Astrocyte (in vitro differentiated cells and primary cell): ENCODE measurements around the gene GNL2. TPM values are rescaled to one million over a fixed set of nuclear protein-coding genes. Genes with fewer than 3 reads are reported as not detected.
"Not testable (repeated sequence)": the region's sequence is repeated elsewhere in the genome, so short reads cannot be mapped to it uniquely, and the experiment has no call there.

Experiments
- DNase-seq: peaks from one replicate; pipeline ENCODE4 v3.0.0-alpha.2; 2010; ENCODE audit warnings: low read depth
- FAIRE-seq: peaks from 2 replicates; lab custom pipeline; 2011; peaks lifted over from hg19 to GRCh38; lab: Jason Lieb, UNC
- H2AFZ ChIP-seq: 2 replicates; pipeline ENCODE4 v1.6.0; 2012; ENCODE audit warnings: low read depth, low read length, inconsistent platforms
- H3K27ac ChIP-seq: 2 replicates; pipeline ENCODE4 v1.5.1; 2011; ENCODE audit warnings: low read depth, low read length, inconsistent platforms
- H3K27me3 ChIP-seq: 2 replicates; pipeline ENCODE4 v1.6.0; 2011; ENCODE audit warnings: low read length, inconsistent platforms; ENCODE audit not compliant: insufficient read depth
- H3K36me3 ChIP-seq: 2 replicates; pipeline ENCODE4 v1.5.1; 2011; ENCODE audit warnings: low read length, inconsistent platforms; ENCODE audit not compliant: insufficient read depth
- H3K4me1 ChIP-seq: 2 replicates; pipeline ENCODE4 v1.5.1; 2011; ENCODE audit warnings: low read length, inconsistent platforms; ENCODE audit not compliant: insufficient read depth
- H3K4me2 ChIP-seq: 2 replicates; pipeline ENCODE4 v1.6.0; 2012; ENCODE audit warnings: low read length, inconsistent platforms
- H3K4me3 ChIP-seq: 2 replicates; pipeline ENCODE4 v1.5.1; 2011; ENCODE audit warnings: low read depth, mild to moderate bottlenecking, low read length, inconsistent platforms; ENCODE audit not compliant: insufficient read depth
- H3K79me2 ChIP-seq: 2 replicates; pipeline ENCODE4 v1.6.0; 2012; ENCODE audit warnings: mild to moderate bottlenecking, low read length, inconsistent platforms; ENCODE audit not compliant: insufficient read depth
- H3K9ac ChIP-seq: 2 replicates; pipeline ENCODE4 v1.6.0; 2012; ENCODE audit warnings: mild to moderate bottlenecking, low read length, inconsistent platforms
- H3K9me3 ChIP-seq: 2 replicates; pipeline ENCODE4 v1.5.1; 2012; ENCODE audit warnings: low read depth, mild to moderate bottlenecking, low read length, inconsistent platforms; ENCODE audit not compliant: insufficient read depth
- H4K20me1 ChIP-seq: 2 replicates; pipeline ENCODE4 v1.6.0; 2012; ENCODE audit warnings: low read length, inconsistent platforms; ENCODE audit not compliant: insufficient read depth
- H3K27ac Mint-ChIP-seq: one replicate; pipeline ENCODE4 v1.8.0; 2021; ENCODE audit warnings: mild to moderate bottlenecking, mixed read lengths; ENCODE audit not compliant: unreplicated experiment
- H3K27me3 Mint-ChIP-seq: one replicate; pipeline ENCODE4 v1.8.0; 2021; ENCODE audit warnings: low read depth, mixed read lengths; ENCODE audit not compliant: unreplicated experiment
- H3K36me3 Mint-ChIP-seq: one replicate; pipeline ENCODE4 v1.8.0; 2021; ENCODE audit warnings: low read depth, mixed read lengths; ENCODE audit not compliant: unreplicated experiment
- H3K4me1 Mint-ChIP-seq: one replicate; pipeline ENCODE4 v1.8.0; 2021; ENCODE audit warnings: low read depth, mixed read lengths; ENCODE audit not compliant: unreplicated experiment
- H3K4me3 Mint-ChIP-seq: one replicate; pipeline ENCODE4 v1.8.0; 2021; ENCODE audit warnings: mild to moderate bottlenecking, moderate library complexity, mixed read lengths; ENCODE audit not compliant: unreplicated experiment
- H3K9me3 Mint-ChIP-seq: one replicate; pipeline ENCODE4 v1.8.0; 2021; ENCODE audit warnings: mild to moderate bottlenecking, mixed read lengths; ENCODE audit not compliant: unreplicated experiment
- EZH2 ChIP-seq: IDR thresholded peaks from 2 replicates; pipeline ENCODE4 v1.6.1; 2012; ENCODE audit warnings: mild to moderate bottlenecking, low read length, inconsistent platforms; ENCODE audit not compliant: insufficient read depth
- total RNA-seq: library from RNA; stranded (reverse); gene quantifications from 2 replicates; pipeline ENCODE4 v1.2.1, GENCODE V29; 2021
- TF ChIP-seq, protein P1 (sequence below): IDR thresholded peaks from 2 replicates; pipeline ENCODE4 v1.5.1; 2011; ENCODE audit warnings: low read depth, mild to moderate bottlenecking, inconsistent platforms, low read length, moderate library complexity; ENCODE audit not compliant: insufficient read depth

The GNL2 gene
- total RNA-seq, 1 donor from 2014 or later: 58.0 TPM

DNA sequence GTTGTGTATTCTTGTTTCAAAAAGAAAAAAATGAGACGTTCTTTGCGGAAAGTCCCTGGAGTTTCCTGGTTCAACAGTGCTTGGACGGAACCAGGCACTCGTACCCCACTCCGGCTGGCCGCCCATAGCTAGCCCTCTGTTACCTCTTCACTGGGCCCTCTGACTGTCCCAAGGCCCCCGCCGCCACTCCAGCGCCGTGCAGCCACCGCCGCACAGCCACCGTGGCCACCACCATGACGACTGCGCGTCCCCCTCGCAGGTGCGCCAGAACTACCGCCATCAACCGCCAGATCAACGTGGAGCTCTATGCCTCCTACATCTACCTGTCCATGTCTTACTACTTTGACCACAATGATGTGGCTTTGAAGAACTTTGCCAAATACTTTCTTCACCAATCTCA lies 51.2 kb downstream of the GNL2 start:
- peaks cover 7% of the 10 kb centered on the region for H4K20me1 ChIP-seq
- Mint-ChIP-seq H3K27me3 (no peaks in the 10 kb centered on the region), H3K36me3 (peaks cover 16% of the 10 kb centered on the region), H3K27ac (no peak overlapping the region), H3K4me1 (peaks cover 4% of the 10 kb centered on the region), H3K4me3 (no peak overlapping the region), H3K9me3 (no peaks in the 10 kb centered on the region)
- TF ChIP-seq EZH2: no peak
- TF ChIP-seq, protein P1, sequence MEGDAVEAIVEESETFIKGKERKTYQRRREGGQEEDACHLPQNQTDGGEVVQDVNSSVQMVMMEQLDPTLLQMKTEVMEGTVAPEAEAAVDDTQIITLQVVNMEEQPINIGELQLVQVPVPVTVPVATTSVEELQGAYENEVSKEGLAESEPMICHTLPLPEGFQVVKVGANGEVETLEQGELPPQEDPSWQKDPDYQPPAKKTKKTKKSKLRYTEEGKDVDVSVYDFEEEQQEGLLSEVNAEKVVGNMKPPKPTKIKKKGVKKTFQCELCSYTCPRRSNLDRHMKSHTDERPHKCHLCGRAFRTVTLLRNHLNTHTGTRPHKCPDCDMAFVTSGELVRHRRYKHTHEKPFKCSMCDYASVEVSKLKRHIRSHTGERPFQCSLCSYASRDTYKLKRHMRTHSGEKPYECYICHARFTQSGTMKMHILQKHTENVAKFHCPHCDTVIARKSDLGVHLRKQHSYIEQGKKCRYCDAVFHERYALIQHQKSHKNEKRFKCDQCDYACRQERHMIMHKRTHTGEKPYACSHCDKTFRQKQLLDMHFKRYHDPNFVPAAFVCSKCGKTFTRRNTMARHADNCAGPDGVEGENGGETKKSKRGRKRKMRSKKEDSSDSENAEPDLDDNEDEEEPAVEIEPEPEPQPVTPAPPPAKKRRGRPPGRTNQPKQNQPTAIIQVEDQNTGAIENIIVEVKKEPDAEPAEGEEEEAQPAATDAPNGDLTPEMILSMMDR: no peak
- no peak overlapping the region for H3K9ac ChIP-seq
- DNase-seq (no peak), FAIRE-seq (no peak)
- H3K4me2 ChIP-seq: no peak overlapping the region
- no peak overlapping the region for H2AFZ ChIP-seq
- H3K79me2 ChIP-seq: peaks cover 29% of the 10 kb centered on the region
- no peaks in the 10 kb centered on the region for H3K9me3 ChIP-seq
- no peak overlapping the region for H3K4me3 ChIP-seq
- no peaks in the 10 kb centered on the region for H3K27me3 ChIP-seq
- H3K36me3 ChIP-seq: peaks cover 26% of the 10 kb centered on the region
- no peaks in the 10 kb centered on the region for H3K4me1 ChIP-seq
- no peak overlapping the region for H3K27ac ChIP-seq

DNA sequence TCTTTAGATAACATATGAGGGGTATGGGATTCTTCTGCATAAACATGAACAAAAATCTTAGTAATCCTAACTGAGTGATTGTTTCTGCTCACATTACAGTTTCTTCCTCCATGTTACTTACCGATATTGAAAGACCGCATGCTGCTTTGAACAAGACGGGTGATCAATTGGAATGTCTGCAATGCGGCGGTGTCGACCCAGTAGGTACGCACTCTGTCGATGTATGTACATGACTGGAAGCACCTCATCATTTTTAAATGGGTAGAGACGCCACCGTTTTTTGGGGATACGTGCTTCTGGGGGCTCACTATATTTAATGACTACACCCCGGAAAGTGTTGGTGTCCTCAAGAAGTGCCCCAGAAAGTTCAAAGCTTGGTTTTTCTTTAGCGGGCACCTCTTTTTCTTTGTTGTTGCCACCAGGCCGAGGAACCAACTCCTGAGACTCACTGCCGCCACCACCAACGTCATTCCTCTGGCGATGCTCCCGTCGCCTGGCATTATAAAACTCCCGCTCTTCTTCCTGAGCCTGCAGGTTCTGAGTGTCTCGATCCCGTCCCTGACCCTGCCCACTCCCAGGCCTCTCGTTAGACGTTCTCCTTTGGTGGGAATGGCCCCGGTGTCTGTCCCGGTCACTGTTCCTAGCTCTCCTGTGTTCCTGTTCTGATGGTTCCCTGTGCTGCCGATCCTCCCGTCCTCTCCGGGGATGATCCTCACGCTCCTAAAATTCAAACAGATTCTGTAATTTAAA lies 55.5 kb downstream of the GNL2 start:
- Histone ChIP-seq H3K79me2 (peaks cover 20% of the 10 kb centered on the region), H2AFZ (no peak overlapping the region), H3K4me2 (no peak overlapping the region), H4K20me1 (peaks cover 19% of the 10 kb centered on the region), H3K4me3 (no peak overlapping the region), H3K36me3 (peaks cover 49% of the 10 kb centered on the region), H3K4me1 (peaks cover 8% of the 10 kb centered on the region), H3K27ac (no peak overlapping the region), H3K9ac (no peak overlapping the region), H3K9me3 (no peaks in the 10 kb centered on the region), H3K27me3 (no peaks in the 10 kb centered on the region)
- Mint-ChIP-seq H3K9me3 (no peaks in the 10 kb centered on the region), H3K27ac (no peak overlapping the region), H3K4me3 (no peak overlapping the region), H3K27me3 (no peaks in the 10 kb centered on the region), H3K36me3 (peaks cover 22% of the 10 kb centered on the region), H3K4me1 (no peaks in the 10 kb centered on the region)
- TF ChIP-seq EZH2: no peak
- TF ChIP-seq, protein P1: no peak
- FAIRE-seq (no peak), DNase-seq (no peak)

DNA sequence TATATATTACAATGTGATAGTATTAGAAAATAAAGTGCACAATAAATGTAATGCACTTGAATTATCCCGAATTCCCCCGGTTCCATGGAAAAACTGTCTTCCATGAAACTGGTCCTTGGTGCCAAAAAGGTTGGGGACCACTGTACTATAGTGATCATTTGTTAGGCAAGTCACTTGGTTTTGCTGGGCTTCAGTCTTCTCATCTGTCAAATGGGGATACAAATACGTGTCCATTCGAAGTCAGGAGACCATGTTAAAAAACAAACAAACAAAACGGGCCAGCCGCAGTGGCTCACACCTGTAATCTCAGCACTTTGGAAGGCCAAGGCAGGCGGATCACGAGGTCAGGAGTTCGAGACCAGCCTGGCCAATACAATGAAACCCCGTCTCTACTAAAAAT lies 56.6 kb downstream of the GNL2 start:
- H3K27me3 Mint-ChIP-seq, DNase-seq, H3K9ac ChIP-seq, H3K4me1 Mint-ChIP-seq, H2AFZ ChIP-seq, H3K4me3 Mint-ChIP-seq, FAIRE-seq, H3K4me2 ChIP-seq, H3K27ac ChIP-seq, H3K9me3 ChIP-seq, H3K4me3 ChIP-seq, H3K27me3 ChIP-seq, H3K9me3 Mint-ChIP-seq, H3K27ac Mint-ChIP-seq: not testable (repeated sequence)
- peaks cover 14% of the 10 kb centered on the region for H3K79me2 ChIP-seq
- peaks cover 47% of the 10 kb centered on the region for H3K36me3 ChIP-seq
- H3K4me1 ChIP-seq: peaks cover 12% of the 10 kb centered on the region
- peaks cover 20% of the 10 kb centered on the region for H4K20me1 ChIP-seq
- H3K36me3 Mint-ChIP-seq: peaks cover 15% of the 10 kb centered on the region
